ENCODE results near the gene WWC2. TPM values are rescaled to one million over a fixed set of nuclear protein-coding genes. Genes with fewer than 3 reads are reported as not detected.

WWC2 gene
- total RNA-seq, 1 donor from 2014 or later = 67.3 TPM

GRCh38 chr4:183350317-183351071, 251.4 kb downstream of the WWC2 start:
- DNase-seq (ENCODE audit: low spot score) (peak; percentile 18), ATAC-seq (no peak)
- intact Hi-C loops (cut with DNase I) = no loop called here

- ATAC-seq = no peak
- peak; percentile 7 for DNase-seq (ENCODE audit: low spot score)
- intact Hi-C loops (cut with DNase I) = no loop called here
Observed at GRCh38 chr4:183352546-183352945, 253.5 kb downstream of the WWC2 start.

GRCh38 chr4:183353557-183353956, 254.5 kb downstream of the WWC2 start:
- peak; percentile 7 for DNase-seq (ENCODE audit: low spot score)
- intact Hi-C loops (cut with DNase I) = no loop called here
- no peak for ATAC-seq

GRCh38 chr4:183354219-183354618, 255.2 kb downstream of the WWC2 start:
- no peak for DNase-seq (ENCODE audit: low spot score)
- intact Hi-C loops (cut with DNase I) = no loop called here
- no peak for ATAC-seq

- intact Hi-C loops (cut with DNase I) = no loop called here
- ATAC-seq (no peak), DNase-seq (ENCODE audit: low spot score) (no peak)
Observed at GRCh38 chr4:183355405-183355804, 256.3 kb downstream of the WWC2 start.

- ATAC-seq = no peak
- intact Hi-C loops (cut with DNase I) = no loop called here
Observed at GRCh38 chr4:183356173-183356830, 257.2 kb downstream of the WWC2 start.

GRCh38 chr4:183356931-183357675, 258.0 kb downstream of the WWC2 start:
- intact Hi-C loops (cut with DNase I) = no loop called here
- DNase-seq (ENCODE audit: low spot score) = no peak
- no peak for ATAC-seq

More at GRCh38 chr4:183356173-183356830, 257.2 kb downstream of the WWC2 start:
- DNase-seq (ENCODE audit: low spot score) = peak; percentile 27

- no peak for ATAC-seq
- intact Hi-C loops (cut with DNase I) = no loop called here
- no peak for DNase-seq (ENCODE audit: low spot score)
Observed at GRCh38 chr4:183358215-183358755, 259.2 kb downstream of the WWC2 start.

- DNase-seq (ENCODE audit: low spot score) (no peak), ATAC-seq (no peak)
- intact Hi-C loops (cut with DNase I) = no loop called here
Observed at GRCh38 chr4:183360161-183360919, 261.3 kb downstream of the WWC2 start.

GRCh38 chr4:183362036-183362435, 263.0 kb downstream of the WWC2 start:
- ATAC-seq = no peak
- DNase-seq (ENCODE audit: low spot score) = no peak
- intact Hi-C loops (cut with DNase I) = no loop called here

GRCh38 chr4:183362916-183363542, 264.0 kb downstream of the WWC2 start:
- DNase-seq (ENCODE audit: low spot score) (peak; percentile 19), ATAC-seq (no peak)
- intact Hi-C loops (cut with DNase I) = no loop called here

- intact Hi-C loops (cut with DNase I) = no loop called here
- peak; percentile 25 for DNase-seq (ENCODE audit: low spot score)
- no peak for ATAC-seq
Observed at GRCh38 chr4:183364025-183364424, 265.0 kb downstream of the WWC2 start.

GRCh38 chr4:183366206-183366835, 267.3 kb downstream of the WWC2 start:
- peak; percentile 9 for DNase-seq (ENCODE audit: low spot score)

GRCh38 chr4:183369073-183369472, 270.0 kb downstream of the WWC2 start:
- DNase-seq (ENCODE audit: low spot score) = no peak
- intact Hi-C loops (cut with DNase I) = no loop called here
- no peak for ATAC-seq

More at GRCh38 chr4:183366206-183366835, 267.3 kb downstream of the WWC2 start:
- intact Hi-C loops (cut with DNase I) = no loop called here
- ATAC-seq = no peak
